ENCODE measurements around the gene ADGRG4. TPM values are rescaled to one million over a fixed set of nuclear protein-coding genes. Genes with fewer than 3 reads are reported as not detected.

Gene ADGRG4
- total RNA-seq, 1 experiment from 2014 or later, result not detected

GRCh38 chrX:136446208-136446607, 145.4 kb downstream of the ADGRG4 start (continued):
- TF ChIP-seq GRHL2 (CRISPR knock-in tag; IDR thresholded peaks at IDR 0.05; ENCODE audit: insufficient replicate concordance, severe bottlenecking) (no peak), TEAD1 (CRISPR knock-in tag; IDR thresholded peaks at IDR 0.05) (no peak), ZNF281 (CRISPR knock-in tag; IDR thresholded peaks at IDR 0.05) (no peak)

GRCh38 chrX:136447308-136447707, 146.5 kb downstream of the ADGRG4 start:
- TF ChIP-seq ZNF281 (CRISPR knock-in tag; IDR thresholded peaks at IDR 0.05), result no peak
- no peak for TF ChIP-seq NFATC4 (CRISPR knock-in tag; IDR thresholded peaks at IDR 0.05)
- no peak for TF ChIP-seq ATF3 (CRISPR knock-in tag; conservative IDR thresholded peaks at IDR 0.05)
- TF ChIP-seq ZNF263 (CRISPR knock-in tag; IDR thresholded peaks at IDR 0.05; ENCODE audit: low read depth), result no peak
- no peak for TF ChIP-seq MXD4 (CRISPR knock-in tag; IDR thresholded peaks at IDR 0.05; ENCODE audit: borderline replicate concordance)
- no peak for TF ChIP-seq GRHL2 (CRISPR knock-in tag; IDR thresholded peaks at IDR 0.05; ENCODE audit: insufficient replicate concordance, severe bottlenecking)
- no peak for TF ChIP-seq MYBL2 (CRISPR knock-in tag; IDR thresholded peaks at IDR 0.05)
- ATAC-seq, result no peak
- no peak for DNase-seq (ENCODE audit: low spot score)
- peaks cover 6% of the 10 kb centered on the region for H3K36me3 Mint-ChIP-seq
- H3K4me1 Mint-ChIP-seq, result no peaks in the 10 kb centered on the region
- no peak overlapping the region for H3K27ac Mint-ChIP-seq
- POLR2A ChIA-PET, result no interaction called here
- peaks cover 7% of the 10 kb centered on the region; the same call in 1 of the 2 replicates for H3K9me3 Mint-ChIP-seq
- CTCF ChIA-PET, result no interaction called here
- H3K4me3 Mint-ChIP-seq, result no peak overlapping the region
- H3K27me3 Mint-ChIP-seq (ENCODE audit: low read depth), result no peaks in the 10 kb centered on the region; the same call in 1 of the 2 replicates

- H3K27me3 Mint-ChIP-seq (ENCODE audit: low read depth), result no peaks in the 10 kb centered on the region; the same call in 1 of the 2 replicates
- DNase-seq (ENCODE audit: low spot score) (no peak), ATAC-seq (no peak)
- H3K4me3 Mint-ChIP-seq, result no peak overlapping the region
- no peaks in the 10 kb centered on the region for H3K4me1 Mint-ChIP-seq
- H3K9me3 Mint-ChIP-seq, result peaks cover 7% of the 10 kb centered on the region; the same call in 1 of the 2 replicates
- CTCF ChIA-PET, result no interaction called here
- peaks cover 6% of the 10 kb centered on the region for H3K36me3 Mint-ChIP-seq
- TF ChIP-seq CTCF (IDR thresholded peaks at IDR 0.05), result no peak
- H3K27ac Mint-ChIP-seq, result no peak overlapping the region
- POLR2A ChIA-PET, result no interaction called here
These were observed 147.2 kb downstream of the ADGRG4 start for GRCh38 chrX:136447968-136448367.

- DNase-seq (ENCODE audit: low spot score) (no peak), ATAC-seq (no peak)
- peaks cover 7% of the 10 kb centered on the region; the same call in 1 of the 2 replicates for H3K9me3 Mint-ChIP-seq
- H3K27me3 Mint-ChIP-seq (ENCODE audit: low read depth), result no peaks in the 10 kb centered on the region; the same call in 1 of the 2 replicates
- ChIA-PET POLR2A (no interaction called here), CTCF (no interaction called here)
- no peak overlapping the region for H3K4me3 Mint-ChIP-seq
- peaks cover 6% of the 10 kb centered on the region for H3K36me3 Mint-ChIP-seq
- no peak overlapping the region for H3K27ac Mint-ChIP-seq
- H3K4me1 Mint-ChIP-seq, result no peaks in the 10 kb centered on the region
- TF ChIP-seq FOXP1 (CRISPR knock-in tag; IDR thresholded peaks at IDR 0.05; ENCODE audit: borderline replicate concordance), result no peak
- TF ChIP-seq ZNF532 (CRISPR knock-in tag; IDR thresholded peaks at IDR 0.05; ENCODE audit: borderline replicate concordance), result no peak
- TF ChIP-seq CTCF (IDR thresholded peaks at IDR 0.05), result no peak
- TF ChIP-seq EMX1 (CRISPR knock-in tag; IDR thresholded peaks at IDR 0.05), result no peak
- TF ChIP-seq SMAD3 (CRISPR knock-in tag; IDR thresholded peaks at IDR 0.05; ENCODE audit: borderline replicate concordance), result no peak
These were observed 149.5 kb downstream of the ADGRG4 start for GRCh38 chrX:136450050-136450830.

Measured in WTC11 (cell line).